HL-60 (cell line): ENCODE results near the gene ULBP1.

ENCODE experiments used
- DNase-seq, 2 experiments: peaks; one replicate each; pipeline ENCODE4 v3.0.0-alpha.2; 2010 to 2020; ENCODE audit warnings: low read depth in 1 of 2, low spot score in 1 of 2
- H3K27ac ChIP-seq: fragments of 250-450 bp; sonication (Bioruptor Pico); replicated peaks from 2 replicates; pipeline ENCODE4 v1.5.1; 2020; ENCODE audit warnings: mild to moderate bottlenecking, moderate library complexity
- H3K27me3 ChIP-seq: fragments of 250-450 bp; sonication (Bioruptor Pico); 2 replicates; pipeline ENCODE4 v1.5.1; 2021; ENCODE audit warnings: mild to moderate bottlenecking, moderate library complexity; ENCODE audit not compliant: insufficient read depth, poor library complexity, severe bottlenecking
- H3K4me3 ChIP-seq: replicated peaks from 2 replicates; pipeline ENCODE4 v1.5.1; 2011; ENCODE audit warnings: mild to moderate bottlenecking, control low read depth, low read length; ENCODE audit not compliant: insufficient read depth
- GABPA ChIP-seq: IDR thresholded peaks from 2 replicates; pipeline ENCODE4 v1.6.1; 2012; ENCODE audit warnings: low read depth
- POLR2AphosphoS5 ChIP-seq: IDR thresholded peaks from 2 replicates; pipeline ENCODE4 v1.6.1; 2012; ENCODE audit warnings: low read depth
- SPI1 ChIP-seq: IDR thresholded peaks from 2 replicates; pipeline ENCODE4 v1.6.1; 2012; ENCODE audit warnings: low read depth, mild to moderate bottlenecking, borderline replicate concordance
- TF ChIP-seq, protein P1 (sequence below): IDR thresholded peaks from one replicate; pipeline ENCODE4 v1.5.1; 2011; ENCODE audit warnings: low read length, control low read depth, inconsistent platforms; ENCODE audit not compliant: insufficient read depth
- TF ChIP-seq, protein P2 (sequence below): IDR thresholded peaks from 2 replicates; pipeline ENCODE4 v1.6.1; 2012; ENCODE audit warnings: low read depth; ENCODE audit not compliant: insufficient replicate concordance

ULBP1 gene

DNA sequence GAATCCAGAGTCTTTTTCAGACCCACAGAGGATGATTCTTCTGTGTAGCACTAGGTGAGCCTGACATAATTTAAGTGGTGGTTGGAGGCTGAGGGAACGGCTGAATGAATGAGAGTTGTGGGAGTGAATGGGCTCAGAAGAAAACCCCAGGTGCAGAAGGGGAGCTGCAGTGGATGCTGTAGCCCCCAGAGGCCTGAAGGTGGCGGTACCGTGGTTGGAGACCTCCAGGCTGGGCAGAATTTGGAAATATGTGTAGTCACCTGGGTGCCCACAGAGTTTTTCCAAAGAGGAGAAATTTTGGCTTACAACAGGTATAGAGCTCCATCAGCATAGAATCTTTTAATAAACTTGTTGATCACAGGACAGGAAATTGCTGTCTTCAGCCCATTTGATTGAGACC is 34.3 kb upstream of the ULBP1 start:
- DNase-seq, result no peak
- Histone ChIP-seq H3K27me3 (peaks cover 37% of the 10 kb centered on the region), H3K27ac (no peak overlapping the region), H3K4me3 (no peak overlapping the region)
- TF ChIP-seq POLR2AphosphoS5 (no peak), GABPA (no peak), SPI1 (no peak)
- TF ChIP-seq, protein P1, sequence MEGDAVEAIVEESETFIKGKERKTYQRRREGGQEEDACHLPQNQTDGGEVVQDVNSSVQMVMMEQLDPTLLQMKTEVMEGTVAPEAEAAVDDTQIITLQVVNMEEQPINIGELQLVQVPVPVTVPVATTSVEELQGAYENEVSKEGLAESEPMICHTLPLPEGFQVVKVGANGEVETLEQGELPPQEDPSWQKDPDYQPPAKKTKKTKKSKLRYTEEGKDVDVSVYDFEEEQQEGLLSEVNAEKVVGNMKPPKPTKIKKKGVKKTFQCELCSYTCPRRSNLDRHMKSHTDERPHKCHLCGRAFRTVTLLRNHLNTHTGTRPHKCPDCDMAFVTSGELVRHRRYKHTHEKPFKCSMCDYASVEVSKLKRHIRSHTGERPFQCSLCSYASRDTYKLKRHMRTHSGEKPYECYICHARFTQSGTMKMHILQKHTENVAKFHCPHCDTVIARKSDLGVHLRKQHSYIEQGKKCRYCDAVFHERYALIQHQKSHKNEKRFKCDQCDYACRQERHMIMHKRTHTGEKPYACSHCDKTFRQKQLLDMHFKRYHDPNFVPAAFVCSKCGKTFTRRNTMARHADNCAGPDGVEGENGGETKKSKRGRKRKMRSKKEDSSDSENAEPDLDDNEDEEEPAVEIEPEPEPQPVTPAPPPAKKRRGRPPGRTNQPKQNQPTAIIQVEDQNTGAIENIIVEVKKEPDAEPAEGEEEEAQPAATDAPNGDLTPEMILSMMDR, result no peak
- TF ChIP-seq, protein P2, sequence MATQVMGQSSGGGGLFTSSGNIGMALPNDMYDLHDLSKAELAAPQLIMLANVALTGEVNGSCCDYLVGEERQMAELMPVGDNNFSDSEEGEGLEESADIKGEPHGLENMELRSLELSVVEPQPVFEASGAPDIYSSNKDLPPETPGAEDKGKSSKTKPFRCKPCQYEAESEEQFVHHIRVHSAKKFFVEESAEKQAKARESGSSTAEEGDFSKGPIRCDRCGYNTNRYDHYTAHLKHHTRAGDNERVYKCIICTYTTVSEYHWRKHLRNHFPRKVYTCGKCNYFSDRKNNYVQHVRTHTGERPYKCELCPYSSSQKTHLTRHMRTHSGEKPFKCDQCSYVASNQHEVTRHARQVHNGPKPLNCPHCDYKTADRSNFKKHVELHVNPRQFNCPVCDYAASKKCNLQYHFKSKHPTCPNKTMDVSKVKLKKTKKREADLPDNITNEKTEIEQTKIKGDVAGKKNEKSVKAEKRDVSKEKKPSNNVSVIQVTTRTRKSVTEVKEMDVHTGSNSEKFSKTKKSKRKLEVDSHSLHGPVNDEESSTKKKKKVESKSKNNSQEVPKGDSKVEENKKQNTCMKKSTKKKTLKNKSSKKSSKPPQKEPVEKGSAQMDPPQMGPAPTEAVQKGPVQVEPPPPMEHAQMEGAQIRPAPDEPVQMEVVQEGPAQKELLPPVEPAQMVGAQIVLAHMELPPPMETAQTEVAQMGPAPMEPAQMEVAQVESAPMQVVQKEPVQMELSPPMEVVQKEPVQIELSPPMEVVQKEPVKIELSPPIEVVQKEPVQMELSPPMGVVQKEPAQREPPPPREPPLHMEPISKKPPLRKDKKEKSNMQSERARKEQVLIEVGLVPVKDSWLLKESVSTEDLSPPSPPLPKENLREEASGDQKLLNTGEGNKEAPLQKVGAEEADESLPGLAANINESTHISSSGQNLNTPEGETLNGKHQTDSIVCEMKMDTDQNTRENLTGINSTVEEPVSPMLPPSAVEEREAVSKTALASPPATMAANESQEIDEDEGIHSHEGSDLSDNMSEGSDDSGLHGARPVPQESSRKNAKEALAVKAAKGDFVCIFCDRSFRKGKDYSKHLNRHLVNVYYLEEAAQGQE, result no peak

DNA sequence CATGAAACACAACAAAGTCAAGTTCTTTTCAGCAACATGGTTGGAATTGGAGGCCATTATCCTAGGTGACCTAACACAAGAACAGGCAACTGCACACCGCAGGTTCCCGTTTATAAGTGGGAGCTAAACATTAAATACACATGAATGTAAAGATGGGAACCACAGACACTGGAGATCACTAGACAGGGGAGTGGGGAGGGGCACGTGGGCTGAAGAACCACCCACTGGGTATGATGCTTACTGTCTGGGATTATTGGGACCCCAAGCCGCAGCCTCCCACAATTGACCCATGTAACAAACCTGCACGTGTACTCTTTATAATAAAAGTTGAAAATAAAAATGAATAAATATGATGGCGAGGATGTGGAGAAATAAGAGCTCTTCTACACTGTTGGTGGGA is 32.2 kb upstream of the ULBP1 start:
- Histone ChIP-seq H3K4me3 (no peak overlapping the region), H3K27me3 (peaks cover 46% of the 10 kb centered on the region), H3K27ac (no peak overlapping the region)
- DNase-seq, result no peak
- TF ChIP-seq, protein P1, result no peak
- TF ChIP-seq SPI1 (no peak), POLR2AphosphoS5 (no peak), GABPA (no peak)
- TF ChIP-seq, protein P2, result no peak

DNA sequence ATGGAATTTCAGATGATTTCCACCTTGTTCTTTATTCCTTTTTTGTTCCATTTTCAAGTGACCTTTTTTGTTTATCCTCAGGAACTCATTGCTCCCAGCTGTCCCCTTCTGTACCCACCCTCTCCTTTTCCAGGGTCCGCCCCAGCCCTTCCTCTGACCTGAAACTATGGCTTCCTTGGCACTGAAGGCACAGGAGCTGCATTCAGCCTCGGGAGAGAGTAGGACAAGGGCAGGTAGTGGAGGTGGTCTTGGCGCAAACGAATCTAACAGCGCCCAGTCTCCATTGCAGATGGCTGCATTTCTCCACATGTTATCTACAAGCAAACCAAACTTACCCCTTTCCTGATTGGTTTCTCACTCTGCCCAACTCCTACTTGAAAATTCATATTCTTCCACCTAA is 30.7 kb upstream of the ULBP1 start:
- Histone ChIP-seq H3K4me3 (no peak overlapping the region), H3K27me3 (peaks cover 53% of the 10 kb centered on the region), H3K27ac (no peak overlapping the region)
- DNase-seq, result no peak
- no peak for TF ChIP-seq POLR2AphosphoS5
- TF ChIP-seq, protein P1, result no peak
- TF ChIP-seq GABPA, result no peak
- TF ChIP-seq, protein P2, result no peak
- no peak for TF ChIP-seq SPI1
